BLaER1 (cell line): Measurements from ENCODE around the gene TGFB1.
"Not testable (repeated sequence)": the region's sequence is repeated elsewhere in the genome, so short reads cannot be mapped to it uniquely, and the experiment has no call there.

Experiments
- H3K27ac ChIP-seq: shearing (Covaris generic); formaldehyde crosslinking; 2 replicates; pipeline ENCODE4 v1.8.1; 2022
- H3K27me3 ChIP-seq: shearing (Covaris generic); formaldehyde crosslinking; 2 replicates; pipeline ENCODE4 v1.8.1; 2022
- H3K36me3 ChIP-seq: shearing (Covaris generic); formaldehyde crosslinking; 2 replicates; pipeline ENCODE4 v1.8.1; 2022
- H3K4me1 ChIP-seq: shearing (Covaris generic); formaldehyde crosslinking; 2 replicates; pipeline ENCODE4 v1.8.1; 2022
- H3K4me2 ChIP-seq: shearing (Covaris generic); formaldehyde crosslinking; 2 replicates; pipeline ENCODE4 v1.8.1; 2022
- H3K4me3 ChIP-seq: shearing (Covaris generic); formaldehyde crosslinking; 2 replicates; pipeline ENCODE4 v1.8.1; 2022
- H3K9ac ChIP-seq: shearing (Covaris generic); formaldehyde crosslinking; 2 replicates; pipeline ENCODE4 v1.8.1; 2022
- H3K9me3 ChIP-seq: shearing (Covaris generic); formaldehyde crosslinking; 2 replicates; pipeline ENCODE4 v1.8.1; 2022
- H4K20me1 ChIP-seq: shearing (Covaris generic); formaldehyde crosslinking; 2 replicates; pipeline ENCODE4 v1.8.1; 2022
- Cebpa-rat ChIP-seq: shearing (Covaris generic); IDR thresholded peaks from 2 replicates; pipeline ENCODE4 v1.8.1; 2022

TGFB1 gene

DNA sequence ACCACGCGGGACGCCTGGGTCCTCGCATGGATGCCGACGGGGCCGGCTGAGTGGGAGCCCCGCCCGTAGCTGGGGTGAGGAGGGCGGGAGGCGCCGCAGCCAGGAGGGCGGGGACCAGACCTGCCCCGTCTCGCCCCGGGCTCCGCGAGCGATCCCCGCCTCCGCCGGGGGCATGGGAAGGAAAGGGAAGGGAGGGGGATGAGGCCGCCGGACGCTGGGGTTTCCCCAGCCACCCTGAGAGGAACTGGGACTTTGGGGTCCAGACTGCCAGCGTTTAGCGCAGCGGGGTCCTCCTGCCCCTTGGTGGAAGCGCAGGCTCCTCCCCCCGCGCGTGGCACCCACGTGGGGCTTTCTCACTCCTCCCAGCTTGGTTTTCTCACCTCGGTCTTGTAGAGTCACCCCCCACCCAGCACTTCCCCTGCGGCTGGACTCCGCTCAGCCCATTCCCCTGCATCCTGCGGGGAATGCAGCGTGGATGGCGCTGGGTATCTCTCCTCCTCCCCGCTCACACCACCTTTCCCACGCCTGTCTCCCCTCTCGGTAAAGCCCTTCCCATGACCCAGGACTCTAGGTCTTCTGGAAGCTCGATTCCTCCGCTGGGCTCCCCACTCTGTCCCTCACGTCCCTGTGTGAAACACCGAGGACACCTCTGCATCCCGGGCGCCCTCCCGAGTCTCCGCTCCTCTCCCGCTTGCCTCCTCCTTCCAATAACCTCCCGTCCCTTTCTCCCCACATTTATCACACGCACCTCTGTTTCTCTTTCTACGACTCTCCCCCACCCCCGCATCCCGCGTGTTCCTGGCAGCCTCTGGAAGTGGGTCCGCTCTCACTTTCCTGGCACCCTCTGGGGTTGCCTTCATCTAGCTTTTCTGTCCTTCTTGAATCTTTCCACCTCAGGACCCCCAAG is 2.1 kb downstream of the TGFB1 start:
- H4K20me1 ChIP-seq: peaks cover 51% of the 10 kb centered on the region
- H3K4me3 ChIP-seq: peak overlapping the region; percentile 81
- no peaks in the 10 kb centered on the region for H3K27me3 ChIP-seq
- H3K9ac ChIP-seq: peak overlapping the region; percentile 84
- peaks cover 67% of the 10 kb centered on the region for H3K4me1 ChIP-seq
- peak overlapping the region; percentile 98 for H3K4me2 ChIP-seq
- no peaks in the 10 kb centered on the region for H3K9me3 ChIP-seq
- H3K36me3 ChIP-seq: peaks cover 18% of the 10 kb centered on the region
- peak overlapping the region; percentile 85 for H3K27ac ChIP-seq
- TF ChIP-seq Cebpa-rat: no peak

DNA sequence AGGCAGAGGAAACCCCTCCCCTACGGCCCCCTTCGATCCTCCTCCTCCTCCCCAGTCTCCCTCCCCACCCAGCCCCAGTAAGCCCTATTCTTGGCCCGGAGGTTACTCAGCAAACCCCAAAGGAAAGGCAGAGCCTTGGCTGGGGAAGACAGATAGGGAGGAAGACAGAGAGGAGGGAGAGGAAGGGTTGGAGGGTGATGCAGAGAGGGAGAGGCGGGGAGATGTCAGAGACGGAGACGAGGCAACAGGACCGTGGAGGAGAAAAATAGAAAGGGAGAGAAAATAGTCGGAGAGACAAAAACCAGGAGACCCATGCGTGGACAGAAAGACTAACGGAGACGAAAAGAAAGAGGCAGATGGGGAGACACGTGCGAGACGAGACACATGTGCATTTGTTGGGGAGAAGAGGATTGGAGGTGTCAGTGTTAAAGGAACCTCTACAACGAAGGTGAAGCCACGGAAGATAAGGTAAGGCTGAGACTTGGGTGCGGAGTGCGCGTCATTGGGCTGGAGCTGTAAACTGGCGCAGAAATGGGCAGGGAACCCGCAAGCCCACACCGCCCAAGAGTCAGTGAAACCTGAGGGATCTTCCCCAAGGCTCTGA is 2.9 kb downstream of the TGFB1 start:
- peak overlapping the region; percentile 85 for H3K27ac ChIP-seq
- H3K4me2 ChIP-seq: peak overlapping the region; percentile 98
- peak overlapping the region; percentile 84 for H3K9ac ChIP-seq
- peaks cover 25% of the 10 kb centered on the region for H3K36me3 ChIP-seq
- peaks cover 51% of the 10 kb centered on the region for H4K20me1 ChIP-seq
- H3K9me3 ChIP-seq: no peaks in the 10 kb centered on the region
- peak overlapping the region; percentile 81 for H3K4me3 ChIP-seq
- no peak for TF ChIP-seq Cebpa-rat
- H3K4me1 ChIP-seq: peaks cover 69% of the 10 kb centered on the region
- no peaks in the 10 kb centered on the region for H3K27me3 ChIP-seq

- H3K27me3 ChIP-seq, H3K9me3 ChIP-seq, H3K4me3 ChIP-seq, H3K9ac ChIP-seq, H3K27ac ChIP-seq: not testable (repeated sequence)
- H3K4me2 ChIP-seq: peak overlapping the region; percentile 40; the same call in 1 of the 2 replicates
- peaks cover 59% of the 10 kb centered on the region for H3K36me3 ChIP-seq
- H4K20me1 ChIP-seq: peaks cover 39% of the 10 kb centered on the region
- peaks cover 80% of the 10 kb centered on the region for H3K4me1 ChIP-seq
Observed at GRCh38 chr19:41346916-41347315, 6.8 kb downstream of the TGFB1 start.

GRCh38 chr19:41344162-41344561 is 9.6 kb downstream of the TGFB1 start:
- no peaks in the 10 kb centered on the region for H3K27me3 ChIP-seq
- H3K9me3 ChIP-seq: no peaks in the 10 kb centered on the region
- peaks cover 86% of the 10 kb centered on the region for H3K36me3 ChIP-seq
- no peak overlapping the region for H3K4me3 ChIP-seq
- H3K4me1 ChIP-seq: peaks cover 74% of the 10 kb centered on the region
- no peak overlapping the region for H3K4me2 ChIP-seq
- no peak for TF ChIP-seq Cebpa-rat
- peaks cover 17% of the 10 kb centered on the region for H4K20me1 ChIP-seq
- no peak overlapping the region for H3K27ac ChIP-seq
- no peak overlapping the region for H3K9ac ChIP-seq

DNA sequence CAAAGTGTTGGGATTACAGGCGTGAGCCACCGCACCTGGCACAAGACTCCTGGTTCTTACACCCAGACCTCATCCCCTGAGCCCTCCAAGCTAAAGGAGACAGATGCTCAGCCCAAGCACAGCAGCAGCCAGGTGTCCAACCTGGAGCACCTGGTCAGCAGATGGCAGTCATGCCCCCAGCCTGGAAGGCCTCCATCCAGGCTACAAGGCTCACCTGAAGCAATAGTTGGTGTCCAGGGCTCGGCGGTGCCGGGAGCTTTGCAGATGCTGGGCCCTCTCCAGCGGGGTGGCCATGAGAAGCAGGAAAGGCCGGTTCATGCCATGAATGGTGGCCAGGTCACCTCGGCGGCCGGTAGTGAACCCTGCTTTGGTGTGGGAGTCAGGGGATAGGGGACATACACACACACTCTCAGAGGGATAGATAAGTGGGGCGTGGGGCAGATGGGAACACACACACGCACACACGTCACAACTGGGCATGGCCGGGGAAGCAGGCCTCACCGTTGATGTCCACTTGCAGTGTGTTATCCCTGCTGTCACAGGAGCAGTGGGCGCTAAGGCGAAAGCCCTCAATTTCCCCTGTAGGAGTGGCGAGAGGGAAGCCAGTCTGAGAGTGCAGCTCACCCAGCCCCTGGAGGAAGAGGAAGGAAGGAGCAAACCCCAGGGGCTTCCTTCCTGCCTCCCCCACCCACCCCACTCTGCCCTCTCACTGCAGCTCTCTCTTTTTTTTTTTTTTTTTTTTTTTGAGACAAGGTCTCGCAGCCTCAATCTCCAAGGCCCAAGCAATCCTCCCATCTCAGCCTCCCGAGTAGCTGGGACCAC is 11.8 kb downstream of the TGFB1 start:
- H3K27me3 ChIP-seq: no peaks in the 10 kb centered on the region
- H3K27ac ChIP-seq: peak overlapping the region; percentile 50
- no peaks in the 10 kb centered on the region for H3K9me3 ChIP-seq
- peak overlapping the region; percentile 46; the same call in 1 of the 2 replicates for H3K9ac ChIP-seq
- peak overlapping the region; percentile 76 for H3K4me2 ChIP-seq
- peaks cover 53% of the 10 kb centered on the region for H3K4me1 ChIP-seq
- H3K36me3 ChIP-seq: peaks cover 94% of the 10 kb centered on the region
- H4K20me1 ChIP-seq: peaks cover 6% of the 10 kb centered on the region; the same call in 1 of the 2 replicates
- no peak for TF ChIP-seq Cebpa-rat
- H3K4me3 ChIP-seq: no peak overlapping the region

- no peak for TF ChIP-seq Cebpa-rat
- no peak overlapping the region for H3K9ac ChIP-seq
- H3K36me3 ChIP-seq: peaks cover 94% of the 10 kb centered on the region
- no peak overlapping the region for H3K4me3 ChIP-seq
- H3K4me2 ChIP-seq: no peak overlapping the region
- H3K4me1 ChIP-seq: peaks cover 49% of the 10 kb centered on the region
- H3K27me3 ChIP-seq: no peaks in the 10 kb centered on the region
- no peak overlapping the region for H3K27ac ChIP-seq
- H3K9me3 ChIP-seq: no peaks in the 10 kb centered on the region
- H4K20me1 ChIP-seq: peaks cover 13% of the 10 kb centered on the region; the same call in 1 of the 2 replicates
Observed at GRCh38 chr19:41339936-41340335, 13.8 kb downstream of the TGFB1 start.

GRCh38 chr19:41335467-41335866 is 18.3 kb downstream of the TGFB1 start:
- TF ChIP-seq Cebpa-rat: no peak
- Histone ChIP-seq H3K27ac (no peak overlapping the region), H3K9ac (peak overlapping the region; percentile 34; the same call in 1 of the 2 replicates), H4K20me1 (peaks cover 16% of the 10 kb centered on the region; the same call in 1 of the 2 replicates), H3K27me3 (no peaks in the 10 kb centered on the region), H3K4me2 (peak overlapping the region; percentile 39), H3K36me3 (peaks cover 97% of the 10 kb centered on the region), H3K4me1 (peaks cover 21% of the 10 kb centered on the region), H3K4me3 (no peak overlapping the region), H3K9me3 (no peaks in the 10 kb centered on the region)

DNA sequence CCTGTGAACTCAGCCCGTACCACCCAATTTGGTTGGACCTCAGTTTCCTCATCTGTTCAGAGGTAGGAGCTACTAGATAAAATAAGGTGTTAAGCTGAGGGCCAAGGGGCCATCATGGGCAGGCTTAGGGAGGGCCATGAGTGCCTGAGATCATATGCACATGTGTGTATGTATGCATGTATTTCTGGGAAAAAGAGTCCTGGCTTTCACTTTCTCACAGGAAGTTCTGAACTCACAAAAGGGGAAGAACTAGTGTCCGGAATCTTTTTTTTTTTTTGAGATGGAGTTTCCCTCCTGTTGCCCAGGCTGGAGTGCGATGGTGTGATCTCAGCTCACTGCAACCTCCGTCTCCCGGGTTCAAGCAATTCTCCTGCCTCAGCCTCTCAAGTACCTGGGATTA is 18.9 kb downstream of the TGFB1 start:
- TF ChIP-seq Cebpa-rat: no peak
- Histone ChIP-seq H3K4me1 (peaks cover 18% of the 10 kb centered on the region), H3K4me3 (no peak overlapping the region), H3K36me3 (peaks cover 97% of the 10 kb centered on the region), H4K20me1 (peaks cover 16% of the 10 kb centered on the region; the same call in 1 of the 2 replicates), H3K4me2 (peak overlapping the region; percentile 39; the same call in 1 of the 2 replicates), H3K27ac (no peak overlapping the region), H3K9ac (peak overlapping the region; percentile 34; the same call in 1 of the 2 replicates), H3K9me3 (no peaks in the 10 kb centered on the region), H3K27me3 (no peaks in the 10 kb centered on the region)

- TF ChIP-seq Cebpa-rat: no peak
- H3K4me1 ChIP-seq: peaks cover 41% of the 10 kb centered on the region
- no peak overlapping the region for H3K27ac ChIP-seq
- no peak overlapping the region for H3K9ac ChIP-seq
- H4K20me1 ChIP-seq: peaks cover 38% of the 10 kb centered on the region
- H3K4me2 ChIP-seq: no peak overlapping the region
- no peaks in the 10 kb centered on the region for H3K27me3 ChIP-seq
- peaks cover 76% of the 10 kb centered on the region for H3K36me3 ChIP-seq
- no peaks in the 10 kb centered on the region for H3K9me3 ChIP-seq
- H3K4me3 ChIP-seq: no peak overlapping the region
Observed at GRCh38 chr19:41332468-41332867, 21.3 kb downstream of the TGFB1 start.
